ENCODE results near the gene VAMP2. TPM values are rescaled to one million over a fixed set of nuclear protein-coding genes. Genes with fewer than 3 reads are reported as not detected.

Gene VAMP2
- total and polyA plus RNA-seq, 5 donors from 2014 or later = 42.7 to 205 (median 60.1) TPM

DNA sequence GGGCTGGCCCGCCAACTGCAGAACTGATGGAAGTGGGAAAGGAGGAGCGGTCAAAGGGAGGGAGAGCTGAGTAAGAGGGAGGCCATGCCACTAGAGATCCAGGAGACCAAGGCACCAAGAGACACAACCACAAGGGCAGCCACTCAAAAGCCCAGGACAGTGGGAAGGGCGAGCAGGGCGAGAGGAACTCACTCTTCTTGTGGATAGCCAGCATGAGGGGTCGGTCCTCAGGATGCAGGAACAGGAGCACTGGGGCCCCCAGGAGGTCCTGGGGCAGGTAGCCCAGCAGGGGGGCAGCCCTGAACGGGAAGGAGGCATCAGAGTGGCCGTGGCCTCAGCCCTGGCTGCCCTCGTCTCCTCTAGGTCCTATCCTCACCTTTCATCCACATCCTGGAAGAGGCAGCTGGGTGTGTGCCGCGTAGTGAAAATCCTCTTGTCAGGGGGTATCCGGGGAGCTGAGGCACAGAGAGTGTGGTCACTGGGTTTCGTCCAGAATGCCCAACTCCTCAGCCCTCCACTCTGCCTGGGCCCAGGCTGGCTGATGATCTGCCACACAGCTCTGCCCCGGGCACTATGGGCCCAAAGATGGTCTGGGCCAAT lies 14.8 kb downstream of the VAMP2 start:
- peaks cover 64% of the 10 kb centered on the region for H3K36me3 ChIP-seq (ENCODE audit: control insufficient read depth, insufficient read depth, low read length)
- DNase-seq (peak in 1 of 3 donors; percentile 10), ATAC-seq (ENCODE audit: low read depth in 2 of 2) (no peak)
- H3K4me1 Mint-ChIP-seq = peaks cover 0 to 38% (median 10%) of the 10 kb centered on the region in 4 donors
- peak overlapping the region in 3 of 4 donors; percentile 28 to 77 (median 38) for H3K4me3 Mint-ChIP-seq
- no peak overlapping the region for H3K4me3 ChIP-seq (ENCODE audit: low read depth, low read length)
- H3K9me3 Mint-ChIP-seq = peaks cover 0 to 3% (median 0%) of the 10 kb centered on the region in 7 donors
- H3K27me3 Mint-ChIP-seq = peaks cover 19% of the 10 kb centered on the region
- peak overlapping the region in 1 of 3 donors; percentile 76 for H3K27ac Mint-ChIP-seq
- H3K36me3 Mint-ChIP-seq = peaks cover 34% of the 10 kb centered on the region
- H3K27ac ChIP-seq (ENCODE audit: insufficient read depth, low read length, poor library complexity, severe bottlenecking) = no peak overlapping the region
- peaks cover 31% of the 10 kb centered on the region for H3K4me1 ChIP-seq (ENCODE audit: control insufficient read depth, insufficient read depth, low read length, poor library complexity, severe bottlenecking)
- no peaks in the 10 kb centered on the region for H3K27me3 ChIP-seq (ENCODE audit: control insufficient read depth, insufficient read depth, low read length)
- no peaks in the 10 kb centered on the region for H3K9me3 ChIP-seq (ENCODE audit: control insufficient read depth in 2 of 2, low read length in 2 of 2)

DNA sequence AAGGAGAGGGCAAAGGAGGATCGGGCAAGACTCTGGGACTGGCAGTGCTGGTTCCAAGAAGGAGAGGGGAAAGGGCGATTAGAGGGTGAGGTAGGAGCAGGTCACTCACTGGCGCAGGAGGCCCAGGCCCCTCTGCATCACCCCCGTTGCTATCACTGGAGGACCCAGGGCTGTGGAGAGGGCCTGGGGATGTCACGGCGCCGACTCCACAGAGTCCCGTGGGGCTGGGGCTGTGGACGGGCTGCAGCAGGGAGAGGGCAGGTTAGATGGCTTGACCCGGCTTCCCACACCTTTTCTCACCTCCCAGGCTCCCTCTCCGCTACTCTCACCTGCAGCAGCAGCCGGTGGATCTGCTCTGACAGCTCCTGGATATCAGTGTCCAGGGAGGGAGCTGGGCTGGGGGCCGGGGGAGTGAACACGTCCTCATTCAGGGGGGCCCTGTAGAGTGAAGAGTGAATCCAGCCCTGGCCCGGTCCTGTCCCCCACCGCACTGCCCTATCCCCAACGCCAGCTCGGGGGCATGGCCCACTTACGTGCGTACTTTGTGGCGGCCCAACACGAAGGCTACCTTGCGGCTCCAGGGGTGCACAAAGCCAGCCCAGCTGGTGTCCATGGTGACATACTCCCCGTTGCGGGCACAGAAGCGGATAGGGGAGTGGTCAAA lies 15.5 kb downstream of the VAMP2 start:
- Mint-ChIP-seq H3K4me1 (peaks cover 0 to 32% (median 4%) of the 10 kb centered on the region in 4 donors), H3K36me3 (peaks cover 34% of the 10 kb centered on the region), H3K27me3 (peaks cover 19% of the 10 kb centered on the region), H3K27ac (peak overlapping the region in 1 of 3 donors; percentile 76), H3K4me3 (peak overlapping the region in 3 of 4 donors; percentile 28 to 85 (median 77)), H3K9me3 (peaks cover 0 to 3% (median 0%) of the 10 kb centered on the region in 7 donors)
- Histone ChIP-seq H3K27me3 (ENCODE audit: control insufficient read depth, insufficient read depth, low read length) (no peaks in the 10 kb centered on the region), H3K9me3 (ENCODE audit: control insufficient read depth in 2 of 2, low read length in 2 of 2) (no peaks in the 10 kb centered on the region), H3K36me3 (ENCODE audit: control insufficient read depth, insufficient read depth, low read length) (peaks cover 64% of the 10 kb centered on the region), H3K4me3 (ENCODE audit: low read depth, low read length) (no peak overlapping the region), H3K27ac (ENCODE audit: insufficient read depth, low read length, poor library complexity, severe bottlenecking) (no peak overlapping the region), H3K4me1 (ENCODE audit: control insufficient read depth, insufficient read depth, low read length, poor library complexity, severe bottlenecking) (peaks cover 24% of the 10 kb centered on the region)
- no peak for ATAC-seq (ENCODE audit: low read depth in 2 of 2)
- DNase-seq = no peak

DNA sequence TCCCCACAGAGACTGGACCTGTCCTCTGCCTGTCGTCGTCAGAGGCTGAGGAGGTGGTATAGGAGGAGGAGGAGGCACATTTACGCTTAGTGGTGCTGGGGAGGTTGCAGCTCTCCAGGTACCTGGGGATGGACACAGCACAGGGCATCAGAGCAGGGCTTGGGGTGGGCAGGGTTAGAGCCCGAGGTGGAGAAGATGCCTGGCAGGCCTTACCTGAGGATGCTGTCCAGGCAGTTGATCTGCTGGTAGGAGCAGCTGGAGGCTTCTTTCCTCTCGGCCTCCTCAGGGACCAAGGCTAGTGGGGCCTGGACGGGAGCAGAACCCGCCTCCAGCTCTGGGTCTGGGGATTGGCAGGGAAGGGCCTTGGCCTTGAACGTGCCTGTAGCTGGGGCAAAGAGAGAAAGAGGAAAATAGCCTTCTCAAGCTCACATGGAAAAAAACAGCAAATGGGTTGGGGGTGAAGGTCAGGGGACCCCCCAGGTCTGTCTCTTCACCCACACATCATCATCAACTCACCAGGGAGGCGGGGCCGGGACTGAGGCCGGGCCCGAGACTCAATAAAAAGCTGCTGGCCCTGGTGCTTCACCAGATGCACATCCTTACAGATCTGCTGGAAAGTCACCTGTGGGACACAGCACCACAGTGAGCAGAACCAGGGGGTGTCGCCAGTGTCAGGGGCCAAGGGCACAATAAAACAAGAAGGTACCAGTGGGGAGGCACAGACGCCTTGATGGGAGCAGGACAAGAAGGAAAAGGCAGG lies 16.2 kb downstream of the VAMP2 start:
- no peak overlapping the region for H3K27ac ChIP-seq (ENCODE audit: insufficient read depth, low read length, poor library complexity, severe bottlenecking)
- peaks cover 0 to 3% (median 0%) of the 10 kb centered on the region in 7 donors for H3K9me3 Mint-ChIP-seq
- H3K36me3 ChIP-seq (ENCODE audit: control insufficient read depth, insufficient read depth, low read length) = peaks cover 70% of the 10 kb centered on the region
- H3K4me3 ChIP-seq (ENCODE audit: low read depth, low read length) = no peak overlapping the region
- H3K27me3 ChIP-seq (ENCODE audit: control insufficient read depth, insufficient read depth, low read length) = no peaks in the 10 kb centered on the region
- H3K36me3 Mint-ChIP-seq = peaks cover 34% of the 10 kb centered on the region
- H3K4me3 Mint-ChIP-seq = peak overlapping the region in 3 of 4 donors; percentile 11 to 85 (median 72)
- H3K27ac Mint-ChIP-seq = peak overlapping the region in 2 of 3 donors; percentile 20 to 79
- H3K9me3 ChIP-seq (ENCODE audit: control insufficient read depth in 2 of 2, low read length in 2 of 2) = no peaks in the 10 kb centered on the region
- peaks cover 0 to 26% (median 2%) of the 10 kb centered on the region in 4 donors for H3K4me1 Mint-ChIP-seq
- ATAC-seq (ENCODE audit: low read depth in 2 of 2) (no peak), DNase-seq (no peak)
- peaks cover 17% of the 10 kb centered on the region for H3K27me3 Mint-ChIP-seq
- peaks cover 17% of the 10 kb centered on the region for H3K4me1 ChIP-seq (ENCODE audit: control insufficient read depth, insufficient read depth, low read length, poor library complexity, severe bottlenecking)

DNA sequence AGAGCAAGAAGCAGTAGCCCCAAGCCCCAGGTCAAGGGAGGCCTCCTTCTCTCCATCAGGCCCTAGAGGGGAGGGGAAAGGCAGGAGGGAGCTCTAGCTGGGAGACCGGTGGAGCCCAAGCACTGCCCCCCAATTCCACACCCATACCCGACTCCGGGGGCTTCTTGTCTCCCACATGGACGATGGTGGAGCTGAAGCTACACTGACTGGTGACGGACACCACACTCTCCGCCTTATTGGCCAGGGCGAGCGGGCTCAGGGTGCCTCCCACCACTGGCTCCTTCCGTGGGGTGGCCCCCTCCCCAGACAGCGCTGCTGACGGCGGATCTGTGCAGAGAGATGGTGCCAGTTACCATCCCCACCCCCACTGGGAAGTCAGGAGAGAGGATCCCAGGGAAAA lies 16.9 kb downstream of the VAMP2 start:
- peaks cover 0 to 3% (median 0%) of the 10 kb centered on the region in 7 donors for H3K9me3 Mint-ChIP-seq
- H3K27me3 Mint-ChIP-seq = peaks cover 14% of the 10 kb centered on the region
- peaks cover 0 to 19% (median 2%) of the 10 kb centered on the region in 4 donors for H3K4me1 Mint-ChIP-seq
- Histone ChIP-seq H3K36me3 (ENCODE audit: control insufficient read depth, insufficient read depth, low read length) (peaks cover 78% of the 10 kb centered on the region), H3K27ac (ENCODE audit: insufficient read depth, low read length, poor library complexity, severe bottlenecking) (no peak overlapping the region), H3K27me3 (ENCODE audit: control insufficient read depth, insufficient read depth, low read length) (no peaks in the 10 kb centered on the region), H3K4me1 (ENCODE audit: control insufficient read depth, insufficient read depth, low read length, poor library complexity, severe bottlenecking) (peaks cover 10% of the 10 kb centered on the region), H3K4me3 (ENCODE audit: low read depth, low read length) (no peak overlapping the region), H3K9me3 (ENCODE audit: control insufficient read depth in 2 of 2, low read length in 2 of 2) (no peaks in the 10 kb centered on the region)
- ATAC-seq (ENCODE audit: low read depth in 2 of 2) (no peak), DNase-seq (peak in 1 of 3 donors; percentile 10)
- H3K27ac Mint-ChIP-seq = peak overlapping the region in 2 of 3 donors; percentile 20 to 77
- peaks cover 34% of the 10 kb centered on the region for H3K36me3 Mint-ChIP-seq
- no peak overlapping the region for H3K4me3 Mint-ChIP-seq

DNA sequence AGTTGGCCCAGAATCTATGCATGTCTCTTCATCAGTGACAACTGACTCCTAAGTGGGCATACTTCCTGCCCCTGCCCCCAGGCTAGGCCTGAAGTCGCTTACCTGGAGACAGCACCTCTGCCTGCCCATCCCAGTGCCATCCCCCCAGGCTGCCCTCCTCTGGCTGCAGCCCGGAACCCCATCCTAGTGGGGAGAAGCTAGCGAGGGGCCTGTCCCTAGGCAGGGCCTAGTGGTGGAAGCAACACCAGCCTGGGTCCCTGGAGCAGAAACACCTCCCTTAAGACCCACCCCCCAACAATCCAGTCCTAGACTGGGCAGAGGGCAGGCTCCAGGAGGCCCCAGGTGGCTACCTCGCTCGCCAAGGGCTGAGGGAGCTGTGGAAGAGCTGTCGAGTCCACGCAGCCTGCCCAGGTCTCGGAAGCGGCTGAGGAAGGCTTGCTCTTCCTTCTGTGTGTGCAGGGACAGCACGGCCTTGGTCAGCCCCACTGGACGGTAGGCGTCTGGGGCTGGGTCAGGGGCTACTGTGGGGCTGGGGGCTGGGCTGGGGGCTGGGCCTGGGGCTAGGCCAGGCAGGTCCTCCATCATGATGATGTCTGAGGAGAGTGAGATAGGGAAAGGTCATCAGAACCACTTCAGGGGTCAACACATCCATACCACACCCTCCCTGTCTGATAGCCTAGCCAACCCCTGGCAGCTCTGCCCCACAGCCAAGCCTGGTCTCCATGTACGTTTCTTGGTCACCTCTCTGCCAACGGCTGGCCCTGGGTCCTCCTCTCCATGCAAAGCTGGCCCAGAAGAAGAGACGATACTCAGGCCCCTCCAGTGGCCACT lies 18.1 kb downstream of the VAMP2 start:
- Histone ChIP-seq H3K4me3 (ENCODE audit: low read depth, low read length) (no peak overlapping the region), H3K27me3 (ENCODE audit: control insufficient read depth, insufficient read depth, low read length) (no peaks in the 10 kb centered on the region), H3K4me1 (ENCODE audit: control insufficient read depth, insufficient read depth, low read length, poor library complexity, severe bottlenecking) (peaks cover 2% of the 10 kb centered on the region), H3K27ac (ENCODE audit: insufficient read depth, low read length, poor library complexity, severe bottlenecking) (no peak overlapping the region), H3K9me3 (ENCODE audit: control insufficient read depth in 2 of 2, low read length in 2 of 2) (no peaks in the 10 kb centered on the region), H3K36me3 (ENCODE audit: control insufficient read depth, insufficient read depth, low read length) (peaks cover 73% of the 10 kb centered on the region)
- ATAC-seq (ENCODE audit: low read depth in 2 of 2) (no peak), DNase-seq (peak in 1 of 3 donors; percentile 18)
- peaks cover 0 to 2% (median 0%) of the 10 kb centered on the region in 7 donors for H3K9me3 Mint-ChIP-seq
- peaks cover 0 to 8% (median 2%) of the 10 kb centered on the region in 4 donors for H3K4me1 Mint-ChIP-seq
- peaks cover 14% of the 10 kb centered on the region for H3K27me3 Mint-ChIP-seq
- peak overlapping the region in 3 of 4 donors; percentile 22 to 82 (median 74) for H3K4me3 Mint-ChIP-seq
- H3K36me3 Mint-ChIP-seq = peaks cover 32% of the 10 kb centered on the region
- H3K27ac Mint-ChIP-seq = peak overlapping the region in 1 of 3 donors; percentile 58

DNA sequence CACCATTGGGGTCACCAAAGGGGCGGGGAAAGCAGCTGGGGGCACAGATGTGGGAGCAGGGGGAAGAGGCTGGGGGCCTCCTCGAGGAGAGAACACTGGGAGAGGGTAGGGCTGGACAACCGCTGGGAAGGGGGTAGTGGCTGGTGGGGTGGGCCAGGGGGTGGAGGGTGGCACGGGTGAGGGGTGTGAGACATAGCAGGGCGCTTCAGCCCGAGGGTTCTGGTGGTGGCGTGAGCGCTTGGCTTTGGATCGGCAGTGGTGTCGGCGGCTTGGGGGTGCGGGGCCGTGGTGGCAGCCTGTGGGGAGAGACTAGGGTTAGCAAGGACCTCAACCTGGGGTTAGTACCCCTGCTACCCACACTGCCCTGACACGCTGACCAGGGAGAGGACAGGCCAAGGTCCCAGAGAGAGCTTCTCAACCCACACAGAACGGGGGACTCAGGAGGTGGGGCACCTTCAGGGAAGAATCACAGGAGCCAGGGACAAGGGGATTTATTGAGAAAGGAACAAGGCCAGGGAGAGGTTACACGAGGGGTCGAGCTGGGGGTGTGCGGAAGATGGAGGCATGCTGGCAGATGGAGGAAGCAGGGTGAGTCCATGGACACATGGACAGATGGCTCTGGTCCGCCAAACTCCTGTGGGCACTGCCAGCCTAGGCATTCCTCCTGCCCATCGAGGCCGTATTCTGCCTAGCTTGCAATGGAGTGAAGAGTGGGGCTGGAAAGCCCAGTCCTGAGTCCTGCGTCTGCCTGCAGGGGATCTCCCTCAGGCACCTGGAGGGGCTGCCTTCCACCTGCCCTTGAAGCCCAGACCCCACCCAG lies 19.0 kb downstream of the VAMP2 start:
- Histone ChIP-seq H3K4me3 (ENCODE audit: low read depth, low read length) (no peak overlapping the region), H3K27me3 (ENCODE audit: control insufficient read depth, insufficient read depth, low read length) (no peaks in the 10 kb centered on the region), H3K9me3 (ENCODE audit: control insufficient read depth in 2 of 2, low read length in 2 of 2) (no peaks in the 10 kb centered on the region), H3K4me1 (ENCODE audit: control insufficient read depth, insufficient read depth, low read length, poor library complexity, severe bottlenecking) (peaks cover 9% of the 10 kb centered on the region), H3K36me3 (ENCODE audit: control insufficient read depth, insufficient read depth, low read length) (peaks cover 66% of the 10 kb centered on the region), H3K27ac (ENCODE audit: insufficient read depth, low read length, poor library complexity, severe bottlenecking) (no peak overlapping the region)
- Mint-ChIP-seq H3K27me3 (peaks cover 9% of the 10 kb centered on the region), H3K4me1 (peaks cover 0 to 5% (median 2%) of the 10 kb centered on the region in 4 donors), H3K36me3 (peaks cover 29% of the 10 kb centered on the region), H3K4me3 (peak overlapping the region in 3 of 4 donors; percentile 22 to 82 (median 74)), H3K27ac (peak overlapping the region in 2 of 3 donors; percentile 58 to 71), H3K9me3 (peaks cover 0 to 1% (median 0%) of the 10 kb centered on the region in 7 donors)
- no peak for ATAC-seq (ENCODE audit: low read depth in 2 of 2)
- DNase-seq = peak in 1 of 3 donors; percentile 26

Data from CD4-positive, CD25-positive, alpha-beta regulatory T cell (primary cell).